H1 (cell line): ENCODE measurements around the gene COLEC12. TPM values are rescaled to one million over a fixed set of nuclear protein-coding genes. Genes with fewer than 3 reads are reported as not detected.

Source experiments
- CTCF ChIA-PET: fragments of 300-600 bp; sonication (Branson Sonifier 250); formaldehyde crosslinking; loops from one replicate; lab custom pipeline; 2021; ENCODE audit not compliant: partially characterized antibody; lab: Charles Lee
- POLR2A ChIA-PET: fragments of 300-600 bp; sonication (Branson Sonifier 250); formaldehyde crosslinking; loops from one replicate; lab custom pipeline; 2021; ENCODE audit warnings: inconsistent platforms; ENCODE audit not compliant: partially characterized antibody; lab: Charles Lee
- DNase-seq, 2 experiments: peaks; one replicate each; pipeline versions ENCODE4 v3.0.0 to v3.0.0-alpha.2; 2010 to 2022; ENCODE audit warnings: low spot score in 2 of 2, low read depth in 1 of 2, mixed read lengths in 1 of 2
- FAIRE-seq: peaks from 2 replicates; lab custom pipeline; 2011; peaks lifted over from hg19 to GRCh38; lab: Jason Lieb, UNC
- H2AFZ ChIP-seq: 2 replicates; pipeline ENCODE4 v1.8.1; 2012; ENCODE audit warnings: low read length, inconsistent platforms
- H2AK5ac ChIP-seq: 2 replicates; pipeline ENCODE4 v1.6.1; 2013; ENCODE audit warnings: low read depth, low read length
- H2BK120ac ChIP-seq: replicated peaks from 2 replicates; pipeline ENCODE3; 2013; ENCODE audit warnings: low read depth, low read length, inconsistent platforms
- H2BK12ac ChIP-seq: 2 replicates; pipeline ENCODE4 v1.6.1; 2013; ENCODE audit warnings: low read depth, low read length
- H2BK15ac ChIP-seq: 2 replicates; pipeline ENCODE4 v1.6.1; 2013; ENCODE audit warnings: low read length
- H2BK20ac ChIP-seq: 2 replicates; pipeline ENCODE4 v1.6.1; 2013; ENCODE audit warnings: low read length
- H2BK5ac ChIP-seq: 2 replicates; pipeline ENCODE4 v1.6.1; 2013; ENCODE audit warnings: low read depth, low read length
- H3K14ac ChIP-seq: 2 replicates; pipeline ENCODE4 v1.6.1; 2013; ENCODE audit warnings: inconsistent platforms; ENCODE audit not compliant: insufficient read length
- H3K18ac ChIP-seq: 2 replicates; pipeline ENCODE4 v1.6.1; 2013; ENCODE audit warnings: low read length; ENCODE audit errors: extremely low read depth
- H3K23ac ChIP-seq: 2 replicates; pipeline ENCODE4 v1.6.1; 2013; ENCODE audit warnings: inconsistent platforms; ENCODE audit not compliant: insufficient read length
- H3K23me2 ChIP-seq: 2 replicates; pipeline ENCODE4 v1.6.1; 2013; ENCODE audit warnings: low read depth, low read length
- H3K27ac ChIP-seq: 2 replicates; pipeline ENCODE4 v1.6.1; 2011; ENCODE audit warnings: low read depth, low read length, inconsistent platforms
- H3K27me3 ChIP-seq, 4 experiments: replicated peaks in 1 of 4; 1 replicate in 1 of 4; 2 replicates in 3 of 4; pipeline versions ENCODE4 v1.6.1 to v1.8.1; 2011 to 2013; ENCODE audit warnings: low read length in 3 of 4, mild to moderate bottlenecking in 3 of 4, inconsistent platforms in 2 of 4, mixed read lengths in 2 of 4, moderate library complexity in 1 of 4; ENCODE audit not compliant: control insufficient read depth in 3 of 4, insufficient read depth in 3 of 4; ENCODE audit errors: extremely low read depth in 1 of 4
- H3K36me3 ChIP-seq, 4 experiments: 2 replicates each; pipeline versions ENCODE4 v1.6.1 to v1.8.1; 2011 to 2013; ENCODE audit warnings: mild to moderate bottlenecking in 4 of 4, low read length in 3 of 4, moderate library complexity in 2 of 4, control low read depth in 1 of 4, inconsistent platforms in 1 of 4; ENCODE audit not compliant: insufficient read depth in 4 of 4, control insufficient read depth in 2 of 4
- H3K4ac ChIP-seq: replicated peaks from 2 replicates; pipeline ENCODE3; 2013; ENCODE audit warnings: low read length, low read depth, mixed read lengths, inconsistent platforms; ENCODE audit not compliant: insufficient read length
- H3K4me1 ChIP-seq, 4 experiments: replicated peaks in 1 of 4; 1 replicate in 1 of 4; 2 replicates in 3 of 4; pipeline versions ENCODE4 v1.6.1 to v1.8.1; 2011 to 2013; ENCODE audit warnings: low read length in 3 of 4, inconsistent platforms in 2 of 4, mixed read lengths in 1 of 4; ENCODE audit not compliant: insufficient read depth in 4 of 4, control insufficient read depth in 3 of 4
- H3K4me2 ChIP-seq, 2 experiments: 2 replicates each; pipeline versions ENCODE4 v1.6.1 to v1.8.1; 2011 to 2013; ENCODE audit warnings: low read depth in 2 of 2, low read length in 2 of 2, control low read depth in 1 of 2, inconsistent platforms in 1 of 2, mild to moderate bottlenecking in 1 of 2; ENCODE audit not compliant: insufficient read depth in 1 of 2
- H3K4me3 ChIP-seq, 4 experiments: fragments of 200-600, 300-600 bp in 1 of 4; sonication (generic), shearing (Covaris generic), sonication (Bioruptor Twin) in 1 of 4; 2 replicates each; pipeline versions ENCODE4 v1.5.1 to v1.8.1; 2011 to 2016; ENCODE audit warnings: low read length in 4 of 4, low read depth in 3 of 4, control low read depth in 2 of 4, inconsistent platforms in 2 of 4, mild to moderate bottlenecking in 2 of 4, mixed read lengths in 1 of 4, moderate library complexity in 1 of 4; ENCODE audit not compliant: insufficient read depth in 2 of 4; ENCODE audit errors: extremely low read depth in 1 of 4
- H3K56ac ChIP-seq: replicated peaks from 2 replicates; pipeline ENCODE3; 2013; ENCODE audit warnings: low read depth, mild to moderate bottlenecking, mixed read lengths, low read length, inconsistent platforms; ENCODE audit not compliant: insufficient read length
- H3K79me1 ChIP-seq: 2 replicates; pipeline ENCODE4 v1.6.1; 2013; ENCODE audit warnings: low read depth, low read length, control low read depth
- H3K79me2 ChIP-seq, 2 experiments: 2 replicates each; pipeline versions ENCODE4 v1.6.1 to v1.8.1; 2012 to 2013; ENCODE audit warnings: low read length in 2 of 2, mild to moderate bottlenecking in 2 of 2, inconsistent platforms in 1 of 2; ENCODE audit not compliant: insufficient read depth in 2 of 2, control insufficient read depth in 1 of 2
- H3K9ac ChIP-seq, 4 experiments: replicated peaks in 1 of 4; 1 replicate in 1 of 4; 2 replicates in 3 of 4; pipeline versions ENCODE4 v1.6.1 to v1.8.1; 2011 to 2013; ENCODE audit warnings: low read depth in 3 of 4, low read length in 3 of 4, control low read depth in 2 of 4, mild to moderate bottlenecking in 2 of 4, moderate library complexity in 2 of 4, inconsistent platforms in 1 of 4; ENCODE audit errors: extremely low read depth in 1 of 4
- H3K9me3 ChIP-seq, 2 experiments: 2 replicates each; pipeline versions ENCODE4 v1.6.1 to v1.8.1; 2012 to 2013; ENCODE audit warnings: mild to moderate bottlenecking in 2 of 2, moderate library complexity in 2 of 2, control low read depth in 1 of 2, inconsistent platforms in 1 of 2, low read depth in 1 of 2, low read length in 1 of 2, mixed read lengths in 1 of 2; ENCODE audit not compliant: insufficient read depth in 2 of 2
- H4K20me1 ChIP-seq, 2 experiments: replicated peaks in 1 of 2; 2 replicates each; pipeline versions ENCODE3 to v1.8.1; 2011 to 2013; ENCODE audit warnings: inconsistent platforms in 2 of 2, low read length in 2 of 2, mild to moderate bottlenecking in 1 of 2; ENCODE audit not compliant: insufficient read depth in 2 of 2, control insufficient read depth in 1 of 2
- H4K5ac ChIP-seq: 2 replicates; pipeline ENCODE4 v1.6.1; 2013; ENCODE audit warnings: low read length, low read depth, mixed read lengths, inconsistent platforms; ENCODE audit not compliant: insufficient read length
- H4K8ac ChIP-seq: 2 replicates; pipeline ENCODE4 v1.8.0; 2013; ENCODE audit warnings: mild to moderate bottlenecking, moderate library complexity, low read length, inconsistent platforms; ENCODE audit not compliant: insufficient read depth; ENCODE audit errors: extremely low read depth
- H4K91ac ChIP-seq: replicated peaks from 2 replicates; pipeline ENCODE3; 2013; ENCODE audit warnings: low read length, mixed read lengths, inconsistent platforms; ENCODE audit not compliant: insufficient read length
- CHD2 ChIP-seq: IDR thresholded peaks from 2 replicates; pipeline ENCODE4 v1.6.1; 2012; ENCODE audit warnings: low read length, improper control_type of control experiment
- KDM5A ChIP-seq: fragments of 200-600 bp; IDR thresholded peaks from 2 replicates; pipeline ENCODE4 v1.7.1; 2012; ENCODE audit warnings: mild to moderate bottlenecking, low read length, inconsistent platforms, mixed read lengths
- NANOG ChIP-seq: IDR thresholded peaks from 2 replicates; pipeline ENCODE4 v1.6.1; 2011; ENCODE audit warnings: low read length, low read depth, mild to moderate bottlenecking, inconsistent platforms; ENCODE audit not compliant: insufficient read depth, poor library complexity, severe bottlenecking
- TCF12 ChIP-seq: IDR thresholded peaks from 2 replicates; pipeline ENCODE4 v1.6.1; 2011; ENCODE audit warnings: low read depth, mild to moderate bottlenecking, low read length
- YY1 ChIP-seq: IDR thresholded peaks from 2 replicates; pipeline ENCODE4 v1.6.1; 2011; ENCODE audit warnings: low read depth, mild to moderate bottlenecking, low read length
- WGBS, 2 experiments: shearing (Covaris generic) in 1 of 2; methylation state at CpG; one replicate each; pipeline versions ENCODE4 v1.1.6 to v1.1.7; 2013 to 2015; ENCODE audit warnings: low lambda C conversion rate in 2 of 2, mixed read lengths in 2 of 2, inconsistent platforms in 1 of 2, low coverage in 1 of 2, missing lambda C conversion rate in 1 of 2; ENCODE audit not compliant: insufficient replicate concordance in 2 of 2, insufficient coverage in 1 of 2, insufficient read length in 1 of 2; ENCODE audit errors: extremely low coverage in 1 of 2, missing lambda C conversion rate in 1 of 2; 5-methylcytosine and 5-hydroxymethylcytosine counted together
- polyA plus RNA-seq, 7 experiments: library from polyadenylated mRNA; depleted of rRNA in 3 of 7; stranded (reverse) in 5 of 7; unstranded in 2 of 7; fragments of >200 nt in 5 of 7; fragments of 200-250 nt in 2 of 7; gene quantifications; 1 replicate in 5 of 7; 2 replicates in 1 of 7; 4 replicates in 1 of 7; pipeline versions ENCODE4 v1.2.1 to v1.2.3, GENCODE V29; 2011 to 2013; ENCODE audit warnings: missing spikeins in 2 of 7, mixed read lengths in 2 of 7
- total RNA-seq: library from RNA; stranded (reverse); fragmentation: NEBNext Ultra II Directional; extraction: Animal tissue kit (Norgen Biotek cat#: 25700); gene quantifications from 2 replicates; pipeline ENCODE4 v1.2.1, GENCODE V29; 2021
- TF ChIP-seq, protein P1 (sequence below): IDR thresholded peaks from 2 replicates; pipeline ENCODE4 v1.6.1; 2012; ENCODE audit warnings: inconsistent platforms
- TF ChIP-seq, protein P2 (sequence below): IDR thresholded peaks from 2 replicates; pipeline ENCODE4 v1.6.1; 2012; ENCODE audit warnings: inconsistent platforms

COLEC12 gene
- total and polyA plus RNA-seq, 2 of the 8 experiments (the other 6 are each of a cell fraction or from before 2014, with no cell fraction given) = 0.44 to 2.3 TPM

DNA sequence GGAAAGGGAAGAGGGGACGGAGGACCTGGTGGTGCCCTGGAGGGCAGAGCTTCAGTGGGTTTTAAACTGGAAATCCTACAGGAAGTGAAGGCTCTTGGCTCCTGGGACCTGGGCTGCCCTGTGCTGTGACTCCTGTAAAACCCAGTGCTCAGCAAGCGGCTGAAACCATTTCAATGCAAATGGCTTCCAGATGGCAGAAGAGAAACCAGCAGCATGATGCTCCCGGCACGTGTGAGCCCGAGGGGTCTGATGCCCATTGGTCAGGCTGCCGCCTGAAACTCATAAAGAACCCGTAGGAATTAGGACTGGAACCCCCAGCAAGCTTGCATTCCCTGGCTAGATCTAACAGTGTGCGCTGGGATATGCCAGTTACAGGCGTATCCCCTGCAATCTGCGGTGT is 123.4 kb downstream of the COLEC12 start:
- FAIRE-seq = no peak
- no peak overlapping the region; the same call in 1 of the 2 replicates for H2AFZ ChIP-seq
- CTCF ChIA-PET = interaction anchor here (1.1 to 1.2 kb wide), 2 partner anchors 9 to 16 kb away, joined by 3 read pairs; no protein-coding TSS in a partner anchor

More for the DNA sequence above, 123.4 kb downstream of the COLEC12 start:
- Histone ChIP-seq H4K5ac (no peak overlapping the region), H3K56ac (no peak overlapping the region), H3K23ac (no peak overlapping the region), H3K4me1 (peaks cover 0 to 5% (median 2%) of the 10 kb centered on the region in 4 experiments; a peak in 4 of 7 replicates), H3K27me3 (peaks cover 0 to 2% (median 0%) of the 10 kb centered on the region in 4 experiments; a peak in 1 of 7 replicates), H3K23me2 (no peaks in the 10 kb centered on the region), H2BK20ac (no peak overlapping the region), H2AK5ac (no peak overlapping the region), H3K9me3 (no peaks in the 10 kb centered on the region), H4K8ac (no peak overlapping the region), H3K79me2 (no peaks in the 10 kb centered on the region), H3K4me2 (no peak overlapping the region; a peak in 1 of 4 replicates), H3K18ac (no peak overlapping the region), H4K91ac (peak overlapping the region; percentile 12), H3K36me3 (no peaks in the 10 kb centered on the region), H3K14ac (no peak overlapping the region), H3K79me1 (no peaks in the 10 kb centered on the region), H2BK12ac (0 out of 2 replicates have a peak overlapping the region, but pooled peaks have one; percentile 2), H4K20me1 (no peaks in the 10 kb centered on the region), H2BK5ac (no peak overlapping the region), H2BK15ac (no peak overlapping the region), H3K27ac (no peak overlapping the region), H3K4ac (no peak overlapping the region), H2BK120ac (no peak overlapping the region), H3K4me3 (no peak overlapping the region), H3K9ac (no peak overlapping the region)
- WGBS, 2 experiments = 54% methylated on average over 10 of the region's 10 CpGs; no CpG with 5 or more reads in 1 of the 2 experiments
- peak in 1 of 2 experiments; percentile 56 for DNase-seq
- no peak for TF ChIP-seq CHD2
- TF ChIP-seq KDM5A = no peak
- TF ChIP-seq NANOG = peak; percentile 31
- TF ChIP-seq, protein P1, sequence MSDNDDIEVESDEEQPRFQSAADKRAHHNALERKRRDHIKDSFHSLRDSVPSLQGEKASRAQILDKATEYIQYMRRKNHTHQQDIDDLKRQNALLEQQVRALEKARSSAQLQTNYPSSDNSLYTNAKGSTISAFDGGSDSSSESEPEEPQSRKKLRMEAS = peak; percentile 96
- TF ChIP-seq YY1 = 0 out of 2 replicates have a peak, but pooled peaks have one; percentile 36
- TF ChIP-seq, protein P2, sequence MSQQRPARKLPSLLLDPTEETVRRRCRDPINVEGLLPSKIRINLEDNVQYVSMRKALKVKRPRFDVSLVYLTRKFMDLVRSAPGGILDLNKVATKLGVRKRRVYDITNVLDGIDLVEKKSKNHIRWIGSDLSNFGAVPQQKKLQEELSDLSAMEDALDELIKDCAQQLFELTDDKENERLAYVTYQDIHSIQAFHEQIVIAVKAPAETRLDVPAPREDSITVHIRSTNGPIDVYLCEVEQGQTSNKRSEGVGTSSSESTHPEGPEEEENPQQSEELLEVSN = peak; percentile 91
- no peak for TF ChIP-seq TCF12
- POLR2A ChIA-PET = no interaction called here
